Activated CD4-positive, CD25-positive, alpha-beta regulatory T cell (primary cell): ENCODE measurements around the gene CPM.

ENCODE experiments used
- DNase-seq, 4 experiments: peaks; one replicate each; lab custom pipeline; 2025; lab: John Stamatoyannopoulos, UW

Gene CPM

DNA sequence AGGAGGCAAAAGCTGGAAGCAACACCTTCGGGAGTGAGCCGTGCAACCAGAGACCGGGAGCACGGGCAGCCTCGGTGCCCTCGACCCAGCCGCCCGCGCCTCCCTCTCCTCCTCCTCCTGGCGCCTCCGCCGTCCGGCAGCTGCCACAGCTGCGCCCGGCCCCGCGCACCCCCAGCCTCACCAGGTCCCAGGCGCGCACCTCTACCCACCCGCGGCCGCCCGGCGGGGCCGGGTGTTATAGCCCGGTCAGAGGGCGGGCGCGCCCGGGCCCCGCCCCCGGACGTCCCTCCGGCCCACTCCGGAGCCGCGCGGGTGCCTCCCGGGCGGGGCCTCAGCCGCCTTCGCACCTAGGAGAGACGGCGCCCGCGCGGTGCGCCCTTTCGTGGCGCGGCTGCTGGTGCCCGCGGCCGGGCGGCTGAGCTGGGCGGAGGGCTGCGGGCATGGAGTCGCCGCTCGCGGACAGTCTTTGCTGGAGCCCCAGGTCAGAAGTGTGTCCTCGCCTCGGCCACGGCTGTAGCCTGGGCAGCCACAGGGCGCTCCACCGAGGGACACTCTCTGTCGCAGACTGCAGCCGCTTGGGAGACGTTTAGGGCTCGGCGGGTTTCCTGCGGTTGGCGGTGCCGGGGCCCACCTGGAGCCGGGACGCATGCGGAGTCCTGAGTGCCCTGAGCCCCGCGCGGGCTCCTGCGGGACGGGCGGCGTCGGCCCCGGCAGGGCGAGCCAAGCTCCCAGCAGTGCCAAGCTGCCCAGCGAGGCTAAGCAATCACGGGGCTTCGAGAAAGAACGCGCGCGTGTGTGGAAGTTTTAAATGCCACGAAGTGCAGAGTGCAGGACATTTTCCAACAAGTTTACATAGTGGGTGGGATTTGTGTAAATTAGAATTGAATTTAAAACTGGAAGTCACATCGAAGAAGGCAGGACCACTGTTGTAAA is at the start of gene CPM:
Gene CPM, minus strand, starts transcription at position 211 of the 933 bp plus-strand sequence. CDS start 334 bp downstream, outside the sequence.
- DNase-seq: peak; percentile 40 to 65 (median 53)

DNA sequence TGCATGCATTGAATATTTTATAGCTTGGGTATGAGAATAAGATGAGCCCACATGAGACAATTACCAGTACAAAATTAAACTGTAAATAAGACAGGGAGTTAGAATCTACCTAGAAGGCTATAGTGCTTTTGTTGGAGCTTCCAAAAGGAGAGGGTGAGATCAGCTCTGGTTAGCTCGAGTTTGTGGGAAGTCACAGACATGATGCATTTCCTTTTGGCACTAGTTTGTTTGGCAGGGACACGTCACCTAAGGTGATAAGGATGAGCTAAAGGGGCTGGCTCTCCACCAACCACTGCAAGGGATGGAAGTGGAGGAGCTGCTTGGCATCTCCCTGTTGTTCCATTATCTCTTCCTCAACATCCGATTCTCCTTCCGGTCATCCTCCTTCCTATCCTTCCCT is 48.5 kb upstream of the CPM start:
- DNase-seq: no peak

DNA sequence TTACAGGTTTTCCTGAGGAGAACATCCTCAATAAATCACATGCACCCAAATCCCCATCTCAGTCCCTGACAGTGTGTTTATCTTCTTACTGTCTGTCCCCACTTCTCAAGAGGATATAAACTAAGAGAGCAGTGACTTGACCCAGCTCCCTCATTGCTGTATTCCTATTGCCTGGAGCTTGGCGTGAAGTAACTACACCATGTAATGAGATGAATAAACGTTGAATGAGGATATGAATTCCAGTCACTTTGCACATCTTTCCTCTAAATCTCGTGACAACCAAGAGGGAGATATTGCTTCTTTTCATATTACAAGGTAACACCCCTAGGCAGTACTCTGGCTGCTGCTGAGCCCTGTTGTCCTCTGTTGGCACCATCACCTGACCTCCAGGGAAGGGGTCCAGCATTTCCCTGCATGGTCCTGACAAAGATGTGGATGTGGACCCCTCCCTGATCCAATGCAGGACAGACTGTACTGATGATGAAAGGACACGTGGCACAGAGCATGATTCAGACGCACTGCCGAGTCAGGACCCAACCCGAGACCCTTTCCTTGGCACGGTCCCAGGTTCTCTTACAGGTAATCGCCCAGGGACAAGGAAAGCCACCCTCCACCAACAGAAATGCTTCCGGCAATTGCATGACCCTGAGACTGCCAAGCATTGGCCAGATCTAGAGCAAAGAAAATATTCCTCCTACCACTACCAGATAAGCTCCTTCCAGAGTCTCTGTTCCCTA is 47.7 kb upstream of the CPM start:
- no peak for DNase-seq

DNA sequence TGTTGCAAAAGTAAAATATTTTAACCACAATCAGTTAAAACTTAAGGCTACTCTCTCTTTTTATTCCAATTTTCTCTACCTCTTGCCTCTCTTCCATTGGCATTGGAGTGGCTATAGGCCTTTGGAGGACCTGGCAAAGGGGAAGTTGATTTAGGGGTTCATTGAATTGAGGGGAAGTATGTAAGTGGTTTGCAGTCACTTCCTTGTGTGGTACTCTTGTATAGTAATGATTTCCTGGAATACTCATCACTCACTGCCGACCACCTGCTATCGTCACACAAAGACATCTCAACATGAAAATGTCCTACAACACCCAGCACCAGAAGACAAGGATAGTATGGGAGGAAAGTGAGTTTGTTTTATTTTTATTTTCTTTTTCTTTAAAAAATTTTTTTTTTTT is 45.7 kb upstream of the CPM start:
- no peak for DNase-seq

DNA sequence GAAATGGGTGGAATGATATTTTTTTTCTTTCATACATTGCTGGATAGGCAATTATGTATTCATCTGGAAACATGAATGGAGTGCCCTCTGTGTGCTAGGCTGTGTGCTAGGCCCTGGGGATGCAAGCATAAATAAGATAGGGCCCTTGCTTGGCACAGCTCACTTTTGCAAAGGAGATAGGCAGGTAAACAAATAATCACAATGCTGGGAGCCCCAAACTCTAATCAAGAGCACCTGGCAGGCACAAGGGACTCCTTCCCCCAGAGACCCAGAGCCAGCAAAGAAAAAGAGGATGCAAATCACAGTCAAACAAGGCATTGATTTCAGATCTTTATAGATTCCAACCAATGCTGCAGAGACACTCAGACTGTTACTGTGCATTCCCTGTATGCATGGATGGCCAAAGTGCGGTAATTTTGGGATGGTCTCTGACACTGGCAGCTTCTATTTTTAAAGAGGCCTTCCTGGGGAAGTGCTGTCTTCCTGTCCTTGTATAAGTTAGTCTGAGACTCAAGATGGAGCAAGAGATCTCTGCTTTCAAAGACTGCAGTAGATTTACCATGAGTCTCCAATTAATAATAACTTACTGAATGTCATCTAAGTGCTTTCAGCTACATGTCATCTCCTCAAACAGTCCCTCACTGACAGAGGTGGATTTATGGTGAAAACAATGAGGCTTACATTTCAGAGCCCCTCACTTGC is 45.1 kb upstream of the CPM start:
- DNase-seq: no peak

DNA sequence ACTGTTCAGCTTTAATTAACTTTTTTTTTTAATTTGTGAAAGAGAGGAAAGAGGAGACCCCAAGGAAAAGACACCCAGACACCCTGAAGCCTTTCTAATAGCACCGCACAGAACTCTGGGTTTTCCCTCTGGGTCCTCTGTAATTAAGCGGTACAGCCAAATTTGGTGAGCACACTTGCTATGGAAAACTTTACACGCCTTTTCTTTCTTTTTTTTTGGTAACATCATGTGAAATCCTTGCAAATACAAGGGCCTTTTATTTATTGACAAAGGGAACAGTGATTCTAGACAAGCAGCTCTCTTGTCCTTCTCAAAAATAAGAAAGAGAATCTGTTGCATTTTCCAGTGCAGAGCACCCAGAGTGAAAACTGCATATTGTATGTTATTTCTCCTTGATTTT is 44.4 kb upstream of the CPM start:
- no peak for DNase-seq

DNA sequence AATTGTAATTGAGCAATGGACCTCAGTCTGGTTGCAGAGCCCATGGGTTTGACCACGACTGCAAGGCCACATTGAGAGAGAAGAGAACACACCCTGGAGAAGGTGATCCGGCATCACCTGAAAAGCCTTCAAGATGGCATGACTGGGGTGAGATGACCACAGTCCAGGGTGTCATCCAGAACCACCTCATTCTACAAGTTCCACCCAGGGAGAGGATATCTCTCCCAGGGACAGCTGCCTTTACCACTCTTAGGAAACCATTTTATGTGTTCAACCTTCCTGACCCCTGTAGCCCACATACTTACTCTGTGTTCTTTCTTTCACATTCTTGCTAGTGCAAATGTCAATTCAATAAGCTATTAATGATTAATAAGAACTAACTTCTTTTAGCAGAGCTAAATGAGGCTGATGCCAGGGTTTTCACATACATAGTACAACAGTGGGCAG is 43.4 kb upstream of the CPM start:
- no peak for DNase-seq

DNA sequence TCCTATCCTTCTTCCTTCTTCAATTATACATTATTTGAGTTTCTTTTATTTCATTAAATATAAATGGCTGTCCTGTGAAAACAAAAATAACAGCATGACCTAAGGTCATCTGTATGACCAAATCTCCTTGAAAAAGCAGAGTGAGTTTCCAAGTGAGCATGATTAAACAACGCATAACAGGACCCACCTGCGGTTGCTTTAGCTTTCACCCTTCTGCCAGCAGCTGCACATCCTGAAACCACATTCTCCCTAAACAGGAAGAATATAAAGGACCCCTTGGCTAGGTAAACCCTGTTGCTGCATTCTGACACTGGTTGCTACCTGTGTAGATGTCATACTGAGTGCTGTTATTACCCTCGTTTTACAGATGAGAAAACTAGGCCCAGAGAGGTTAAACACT is 42.8 kb upstream of the CPM start:
- DNase-seq: no peak

DNA sequence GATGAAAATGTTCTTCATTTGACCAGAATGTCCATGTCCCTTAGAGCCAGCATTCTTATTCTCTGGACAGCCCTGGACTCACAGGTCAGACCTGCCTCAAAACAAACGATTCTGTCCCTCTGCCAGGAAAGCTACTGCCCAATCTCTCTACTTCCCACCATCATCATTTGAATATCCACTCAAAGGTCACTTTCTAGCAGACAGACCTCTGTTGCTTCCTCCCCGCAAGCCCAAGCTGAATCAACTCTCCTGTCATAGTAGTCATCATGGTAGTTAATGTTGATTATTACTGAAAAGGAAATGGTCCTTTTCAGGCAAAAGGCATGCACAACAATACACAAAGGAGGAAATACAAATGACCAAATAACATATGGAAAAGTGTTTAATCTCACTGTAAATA is 39.6 kb upstream of the CPM start:
- DNase-seq: no peak

DNA sequence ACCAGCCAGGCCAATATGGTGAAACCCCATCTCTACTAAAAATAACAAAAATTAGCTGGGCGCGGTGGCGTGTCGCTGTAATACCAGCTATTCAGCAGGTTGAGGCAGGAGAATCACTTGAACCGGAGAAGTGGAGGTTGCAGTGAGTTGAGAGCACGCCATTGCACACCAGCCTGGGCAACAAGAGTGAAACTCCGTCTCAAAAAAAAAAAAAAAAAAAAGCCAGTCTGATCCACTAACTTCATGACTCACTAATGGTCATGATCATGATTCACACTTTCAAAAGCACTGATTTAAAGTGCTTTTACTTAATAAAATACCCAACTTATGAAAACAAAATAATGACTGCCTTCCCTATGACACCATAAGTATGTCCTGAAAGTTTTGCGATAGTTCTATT is 38.4 kb upstream of the CPM start:
- DNase-seq: no peak

DNA sequence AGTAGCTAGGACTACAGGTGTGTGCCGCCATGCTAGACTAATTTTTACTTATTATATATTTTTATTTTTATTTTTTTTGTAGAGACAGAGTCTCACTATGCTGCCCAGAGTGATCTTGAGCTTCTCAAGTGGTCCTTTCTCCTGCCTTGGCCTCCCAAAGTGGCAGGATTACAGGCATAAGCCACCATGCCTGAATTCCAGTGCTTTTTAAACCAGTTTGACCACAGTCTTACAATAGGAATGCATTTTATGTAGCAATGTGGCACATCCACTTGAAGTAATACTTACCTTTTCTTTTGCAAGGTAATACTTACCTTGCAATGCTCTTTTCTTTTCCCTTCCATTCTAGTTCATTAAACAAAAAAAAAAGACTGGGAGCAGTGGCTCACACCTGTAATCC is 38.0 kb upstream of the CPM start:
- no peak for DNase-seq

DNA sequence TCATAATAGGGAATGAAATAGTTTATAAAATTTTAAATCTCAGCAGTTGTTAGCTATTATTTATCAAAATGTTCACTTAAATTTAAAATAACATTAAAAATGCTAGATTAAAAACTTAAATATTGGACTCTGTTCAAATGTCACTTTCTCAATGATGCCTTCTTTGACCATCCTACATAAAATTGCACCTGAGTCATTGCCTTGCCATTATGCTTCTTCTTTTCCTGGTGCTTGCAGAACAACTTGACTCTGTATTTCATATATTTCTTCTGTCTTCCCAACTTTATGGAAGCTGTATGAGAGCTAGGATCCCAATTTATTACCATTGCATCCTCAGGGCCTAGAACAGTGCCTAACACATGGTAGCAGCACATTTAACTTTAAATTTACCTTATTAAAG is 37.3 kb upstream of the CPM start:
- no peak for DNase-seq

DNA sequence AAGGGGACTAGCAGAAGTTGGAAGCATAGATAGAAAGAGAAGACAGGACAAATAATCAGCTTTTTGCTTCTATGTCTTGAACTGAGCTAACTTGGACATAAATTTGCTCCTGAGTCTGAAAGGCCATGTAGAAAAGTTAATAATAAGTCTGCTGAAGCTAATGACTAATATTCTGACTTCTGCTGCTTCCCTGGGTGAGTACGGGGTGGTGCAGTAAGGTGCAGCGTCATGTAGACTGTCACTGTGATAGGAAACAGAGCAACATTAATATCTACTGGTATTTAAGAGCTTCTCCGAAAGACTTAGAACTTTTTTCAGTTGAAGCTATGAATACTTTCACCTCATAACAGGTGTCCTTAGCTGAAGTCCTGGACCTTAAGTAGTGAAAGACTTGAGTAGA is 34.1 kb upstream of the CPM start:
- DNase-seq: no peak

DNA sequence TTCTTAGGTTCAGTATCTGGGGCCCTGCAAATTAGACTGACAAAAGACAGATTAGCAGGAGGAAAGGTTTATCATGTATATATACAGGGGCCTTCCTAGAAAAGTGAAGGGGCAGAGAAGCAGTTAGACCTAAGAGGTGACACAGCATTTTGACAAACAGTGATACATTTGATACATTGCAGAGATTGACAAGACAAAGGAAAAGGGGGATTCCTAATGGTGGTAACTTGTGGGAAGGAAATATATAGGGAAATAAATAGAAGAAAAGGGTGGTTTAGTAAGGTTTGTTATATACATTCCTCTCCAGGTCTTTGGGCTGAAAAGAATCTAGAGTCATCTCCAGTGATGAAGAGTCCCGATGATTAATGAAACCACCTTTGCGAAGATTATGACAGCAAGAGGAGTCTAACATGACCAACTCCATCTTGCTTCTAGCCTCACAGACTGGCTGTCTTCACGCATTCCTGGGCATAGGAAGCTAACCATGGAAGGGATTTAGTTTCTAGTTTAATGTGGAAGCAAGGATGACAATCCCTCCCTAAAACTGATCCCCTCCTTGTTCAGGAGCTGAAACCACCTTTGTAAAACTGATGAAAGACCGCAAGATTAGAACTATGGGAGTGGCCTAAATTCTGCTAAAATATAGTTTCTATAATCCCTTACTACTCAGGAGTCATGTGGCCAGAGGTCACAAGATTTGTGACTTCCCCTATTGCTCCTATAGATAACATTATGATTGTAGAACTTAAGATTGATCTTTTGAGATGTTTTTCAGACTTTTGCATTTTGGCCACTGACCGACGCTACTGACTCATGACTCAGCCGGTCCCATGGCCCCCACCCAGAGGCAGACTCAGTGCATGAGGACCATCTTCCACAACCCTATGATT is 31.1 kb upstream of the CPM start:
- no peak for DNase-seq

DNA sequence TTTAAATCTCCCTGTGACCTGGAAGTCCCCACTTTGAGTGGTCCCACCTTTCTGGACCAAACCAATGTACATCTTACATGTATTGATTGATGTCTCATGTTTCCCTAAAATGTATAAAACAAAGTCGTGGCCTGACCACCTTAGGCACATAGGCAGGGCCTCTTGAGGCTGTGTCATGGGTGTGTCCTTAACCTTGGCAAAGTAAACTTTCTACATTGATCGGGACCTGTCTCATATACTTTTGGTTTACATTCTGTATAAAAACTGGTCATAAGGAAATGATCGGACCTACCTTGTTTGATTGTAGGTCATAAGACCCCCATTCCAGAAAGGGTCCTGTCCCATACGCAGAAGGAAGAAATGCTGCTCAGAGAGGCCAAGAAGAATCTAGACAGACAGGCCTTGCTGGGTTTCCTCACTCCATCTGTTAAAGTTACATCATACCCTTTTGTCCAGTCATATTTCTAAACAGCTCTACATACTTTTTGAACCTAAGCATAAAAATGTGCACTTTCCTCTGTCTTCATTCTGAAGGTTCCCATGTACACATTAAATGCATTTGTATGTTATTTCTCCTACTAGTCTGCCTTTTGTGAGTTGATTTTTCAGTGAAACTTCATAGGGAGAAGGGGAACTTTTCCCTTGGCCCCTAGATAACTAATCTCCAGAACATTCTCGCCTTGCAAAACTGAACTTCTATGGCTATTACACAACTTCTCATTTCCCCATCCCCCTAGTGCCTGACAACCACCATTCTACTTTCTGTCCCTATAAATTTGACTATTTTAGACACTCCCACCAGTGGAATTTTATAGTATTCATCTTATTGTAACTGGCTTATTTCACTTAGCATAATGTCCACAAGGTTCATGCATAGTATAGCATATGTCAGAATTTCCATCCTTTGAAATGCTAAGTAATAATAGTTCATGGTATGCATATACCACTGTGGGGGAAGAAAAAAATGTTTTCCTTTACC is 30.2 kb upstream of the CPM start:
- no peak for DNase-seq

DNA sequence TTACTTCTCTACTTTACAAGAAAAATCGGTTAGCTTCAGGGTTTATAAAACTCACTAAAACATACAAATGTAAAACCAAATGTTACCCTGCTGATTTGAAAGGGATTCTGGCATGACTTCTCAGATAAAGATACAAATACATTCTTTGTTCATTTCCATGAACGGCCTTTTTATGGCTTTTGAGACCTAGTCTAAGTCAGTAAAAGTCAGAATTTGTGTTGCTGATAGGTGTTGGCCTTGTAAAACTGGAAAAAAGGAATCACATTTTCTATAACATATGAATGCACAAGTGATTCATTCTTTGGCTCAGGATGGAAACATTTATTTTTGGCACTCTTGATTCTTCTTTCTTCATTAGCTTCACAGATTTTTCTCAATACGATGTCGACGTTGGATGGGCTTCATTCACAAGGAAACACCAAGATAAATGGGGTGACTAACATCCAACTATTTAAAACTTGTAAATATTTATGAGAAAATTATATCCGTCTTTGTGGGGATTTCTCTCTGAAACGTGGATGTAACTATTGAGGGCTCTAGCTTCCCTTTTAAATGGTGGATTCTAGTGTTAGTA is 27.0 kb upstream of the CPM start:
- no peak for DNase-seq

DNA sequence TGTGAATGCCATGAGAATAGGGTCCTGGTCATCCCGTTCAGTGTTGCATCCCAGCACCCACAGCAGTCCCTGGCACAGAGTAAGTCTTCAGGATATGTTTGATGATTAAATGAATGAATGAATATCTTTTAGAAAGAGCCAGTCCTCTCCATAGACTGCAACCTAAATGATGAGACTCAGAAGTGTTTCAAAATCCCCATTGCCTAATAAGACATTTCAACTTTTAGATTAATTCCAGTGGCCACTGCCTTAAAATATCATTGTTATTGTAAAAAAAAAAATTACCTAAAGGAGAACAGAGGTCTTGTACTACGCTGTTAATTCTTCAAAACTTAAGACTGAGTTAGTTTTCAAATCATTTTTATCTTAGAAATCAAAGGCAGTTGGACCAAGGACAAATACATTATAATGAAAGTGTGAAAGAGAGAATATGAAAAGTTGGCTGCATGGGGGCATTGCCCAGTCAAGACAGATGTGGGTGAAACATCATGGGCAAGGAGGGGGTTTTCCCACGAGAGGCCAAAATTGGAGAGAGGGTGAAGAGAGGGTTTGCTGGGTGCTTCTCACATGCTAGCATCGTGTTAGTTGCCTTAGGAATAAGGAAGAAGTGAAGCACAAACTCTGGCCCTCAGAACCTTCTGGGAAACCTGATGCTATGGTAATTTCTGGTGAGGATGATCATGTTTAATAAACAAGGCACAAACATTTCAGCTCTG is 26.3 kb upstream of the CPM start:
- no peak for DNase-seq

DNA sequence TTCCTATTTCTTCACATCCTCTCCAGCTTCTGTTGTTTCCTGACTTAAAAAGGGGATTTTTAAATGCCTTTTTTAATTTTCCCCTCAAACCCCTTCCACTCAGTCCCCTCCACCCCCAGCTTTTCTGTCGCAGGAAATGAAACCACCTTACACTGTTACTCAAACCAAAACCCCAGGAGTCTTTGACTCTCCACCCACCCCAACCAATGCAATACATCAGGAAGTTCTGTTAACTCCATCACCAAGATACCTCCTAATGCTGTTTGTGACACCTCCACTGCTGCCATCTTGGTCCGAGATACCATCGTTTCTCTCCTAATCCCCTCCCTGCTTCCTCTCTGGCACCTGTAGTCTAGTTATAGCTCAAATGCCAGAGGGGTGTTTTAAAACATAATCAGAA is 25.4 kb upstream of the CPM start:
- no peak for DNase-seq

DNA sequence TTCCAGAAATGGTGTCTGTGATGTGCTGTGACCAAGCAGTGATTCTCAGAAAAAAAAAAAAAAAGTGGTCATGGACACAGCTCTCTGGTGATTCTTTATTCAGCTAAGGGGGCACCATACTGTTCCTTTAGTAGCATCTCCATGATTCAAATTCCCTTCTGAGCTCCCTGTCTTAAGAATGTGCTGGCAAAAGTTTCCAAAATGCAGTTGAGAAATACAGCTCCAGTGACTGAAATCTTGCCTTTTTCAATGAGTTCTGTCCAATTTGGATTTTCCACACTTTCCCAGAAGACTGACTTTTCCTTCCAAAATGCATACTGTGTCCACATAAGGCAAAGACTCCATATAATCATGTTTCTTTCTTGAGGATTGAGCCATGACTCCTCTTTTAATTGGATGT is 24.3 kb upstream of the CPM start:
- no peak for DNase-seq
